NT2/D1 (cell line): ENCODE measurements around the gene TMEM91.

Experiments used
- SUZ12 ChIP-seq: IDR thresholded peaks from 2 replicates; pipeline ENCODE4 v1.6.1; 2011; ENCODE audit not compliant: insufficient read length, insufficient read depth; ENCODE audit errors: extremely low read depth
- YY1 ChIP-seq: IDR thresholded peaks from 2 replicates; pipeline ENCODE4 v1.6.1; 2011; ENCODE audit not compliant: insufficient read length, insufficient read depth
- ZNF274 ChIP-seq: IDR thresholded peaks from 2 replicates; pipeline ENCODE4 v1.6.1; 2011; ENCODE audit warnings: mild to moderate bottlenecking, low read depth, low read length

- TF ChIP-seq YY1 (no peak), SUZ12 (no peak), ZNF274 (no peak)
Observed at GRCh38 chr19:41408256-41408655, 31.9 kb downstream of the TMEM91 start.
